Adrenal gland (tissue), 5 donors: ENCODE measurements around the gene TPD52L1.

Experiments used
- POLR2A ChIP-seq, 2 donors: fragments of 450-650 bp; IDR thresholded peaks; one replicate each; pipeline ENCODE4 v1.6.1; 2017; ENCODE audit warnings: antibody characterized with exemption in 2 of 2, mild to moderate bottlenecking in 2 of 2, moderate library complexity in 1 of 2
- TF ChIP-seq, protein P1 (sequence below), 6 experiments: fragments of 450-650 bp in 4 of 6; fragments of 200-600 bp in 2 of 6; sonication (generic) in 1 of 6; IDR thresholded peaks; 1 replicate in 5 of 6; 2 replicates in 1 of 6; pipeline versions ENCODE4 v1.5.1 to v1.8.0; 2016 to 2021; ENCODE audit warnings: antibody characterized with exemption in 6 of 6, mild to moderate bottlenecking in 2 of 6, moderate library complexity in 1 of 6
- donor health status: DM: no; HTN: no; CAD: no.

DNA sequence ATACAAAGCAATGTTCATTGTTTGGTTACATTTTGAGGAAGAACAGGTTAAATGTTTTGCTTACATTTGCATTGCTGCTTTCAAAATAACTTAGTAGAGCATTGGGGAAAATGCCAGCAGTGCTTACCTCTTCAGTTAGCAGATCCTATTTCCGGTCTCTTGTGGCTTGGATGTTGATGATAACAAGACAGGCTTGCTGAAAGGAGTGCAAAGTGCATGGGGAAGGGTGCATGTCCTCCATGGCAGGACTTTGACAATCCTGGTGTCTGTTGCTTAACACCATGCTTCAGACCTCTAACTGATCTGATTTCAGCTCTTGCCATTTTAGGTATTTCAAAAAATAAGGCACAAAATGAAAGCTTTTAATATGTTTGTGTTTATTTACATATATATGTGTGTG is 21.1 kb downstream of the TPD52L1 start:
- TF ChIP-seq POLR2A (IDR thresholded peaks at IDR 0.05) = no peak
- TF ChIP-seq, protein P1, sequence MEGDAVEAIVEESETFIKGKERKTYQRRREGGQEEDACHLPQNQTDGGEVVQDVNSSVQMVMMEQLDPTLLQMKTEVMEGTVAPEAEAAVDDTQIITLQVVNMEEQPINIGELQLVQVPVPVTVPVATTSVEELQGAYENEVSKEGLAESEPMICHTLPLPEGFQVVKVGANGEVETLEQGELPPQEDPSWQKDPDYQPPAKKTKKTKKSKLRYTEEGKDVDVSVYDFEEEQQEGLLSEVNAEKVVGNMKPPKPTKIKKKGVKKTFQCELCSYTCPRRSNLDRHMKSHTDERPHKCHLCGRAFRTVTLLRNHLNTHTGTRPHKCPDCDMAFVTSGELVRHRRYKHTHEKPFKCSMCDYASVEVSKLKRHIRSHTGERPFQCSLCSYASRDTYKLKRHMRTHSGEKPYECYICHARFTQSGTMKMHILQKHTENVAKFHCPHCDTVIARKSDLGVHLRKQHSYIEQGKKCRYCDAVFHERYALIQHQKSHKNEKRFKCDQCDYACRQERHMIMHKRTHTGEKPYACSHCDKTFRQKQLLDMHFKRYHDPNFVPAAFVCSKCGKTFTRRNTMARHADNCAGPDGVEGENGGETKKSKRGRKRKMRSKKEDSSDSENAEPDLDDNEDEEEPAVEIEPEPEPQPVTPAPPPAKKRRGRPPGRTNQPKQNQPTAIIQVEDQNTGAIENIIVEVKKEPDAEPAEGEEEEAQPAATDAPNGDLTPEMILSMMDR (IDR thresholded peaks at IDR 0.05) = no peak
